B cell (primary cell): ENCODE measurements around the gene ZNF300.

Experiments
- EZH2 ChIP-seq: IDR thresholded peaks from 2 replicates; pipeline ENCODE4 v1.6.1; 2012; ENCODE audit warnings: borderline replicate concordance, low read depth, mild to moderate bottlenecking, moderate library complexity, low read length; ENCODE audit not compliant: insufficient read depth, poor library complexity, severe bottlenecking
- TF ChIP-seq, protein P1 (sequence below): fragments of 200-600 bp; IDR thresholded peaks from one replicate; pipeline ENCODE4 v1.8.0; 2022; ENCODE audit warnings: antibody characterized with exemption, mild to moderate bottlenecking

DNA sequence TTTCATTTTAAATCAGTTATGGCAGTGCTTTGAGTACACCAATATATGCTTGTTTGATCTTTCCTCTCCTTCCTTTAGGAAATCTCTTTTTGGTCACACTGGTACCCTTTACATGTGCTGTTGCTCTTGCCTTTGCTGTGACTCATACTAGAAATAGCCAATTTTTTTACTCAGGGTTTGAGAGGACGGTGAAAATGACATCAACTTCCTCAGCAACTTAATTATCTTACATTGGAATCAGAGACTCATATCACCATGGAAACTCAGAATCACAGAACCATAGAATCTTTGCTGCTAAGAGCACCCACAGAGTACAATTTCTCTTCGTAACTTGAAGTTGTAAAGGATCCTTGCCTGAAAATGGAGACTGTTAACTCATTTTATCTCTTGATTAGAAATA is 13.8 kb upstream of the ZNF300 start:
- TF ChIP-seq EZH2, result no peak
- TF ChIP-seq, protein P1, sequence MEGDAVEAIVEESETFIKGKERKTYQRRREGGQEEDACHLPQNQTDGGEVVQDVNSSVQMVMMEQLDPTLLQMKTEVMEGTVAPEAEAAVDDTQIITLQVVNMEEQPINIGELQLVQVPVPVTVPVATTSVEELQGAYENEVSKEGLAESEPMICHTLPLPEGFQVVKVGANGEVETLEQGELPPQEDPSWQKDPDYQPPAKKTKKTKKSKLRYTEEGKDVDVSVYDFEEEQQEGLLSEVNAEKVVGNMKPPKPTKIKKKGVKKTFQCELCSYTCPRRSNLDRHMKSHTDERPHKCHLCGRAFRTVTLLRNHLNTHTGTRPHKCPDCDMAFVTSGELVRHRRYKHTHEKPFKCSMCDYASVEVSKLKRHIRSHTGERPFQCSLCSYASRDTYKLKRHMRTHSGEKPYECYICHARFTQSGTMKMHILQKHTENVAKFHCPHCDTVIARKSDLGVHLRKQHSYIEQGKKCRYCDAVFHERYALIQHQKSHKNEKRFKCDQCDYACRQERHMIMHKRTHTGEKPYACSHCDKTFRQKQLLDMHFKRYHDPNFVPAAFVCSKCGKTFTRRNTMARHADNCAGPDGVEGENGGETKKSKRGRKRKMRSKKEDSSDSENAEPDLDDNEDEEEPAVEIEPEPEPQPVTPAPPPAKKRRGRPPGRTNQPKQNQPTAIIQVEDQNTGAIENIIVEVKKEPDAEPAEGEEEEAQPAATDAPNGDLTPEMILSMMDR, result no peak
